SK-N-SH (cell line): ENCODE data around the gene TFCP2L1. TPM values are rescaled to one million over a fixed set of nuclear protein-coding genes. Genes with fewer than 3 reads are reported as not detected.

Experiments used
- CTCF ChIA-PET: fragments of 300-600, 350-600 bp; formaldehyde crosslinking; extraction: SDS; loops from one replicate; lab custom pipeline; 2021; lab: Yijun Ruan, JAX
- POLR2A ChIA-PET: fragments of 350-600 bp; sonication (Branson Sonifier 250); formaldehyde crosslinking; extraction: SDS; loops from one replicate; lab custom pipeline; 2020; ENCODE audit warnings: antibody characterized with exemption, inconsistent platforms; lab: Yijun Ruan, JAX
- DNase-seq: peaks from one replicate; pipeline ENCODE4 v3.0.0; 2012
- H2AFZ ChIP-seq: fragments of 200-600 bp; sonication (generic); 2 replicates; pipeline ENCODE4 v1.8.1; 2016; ENCODE audit warnings: antibody characterized with exemption, mild to moderate bottlenecking, low read depth
- H3F3A ChIP-seq: fragments of 200-600 bp; sonication (generic); replicated peaks from 2 replicates; pipeline ENCODE3; 2016; ENCODE audit warnings: antibody characterized with exemption, mild to moderate bottlenecking; ENCODE audit not compliant: insufficient read depth
- H3K27ac ChIP-seq, 2 experiments: fragments of 200-500 bp in 1 of 2; fragments of 200-600 bp in 1 of 2; sonication (Bioruptor generic) in 1 of 2; sonication (generic), shearing (Covaris generic) in 1 of 2; 2 replicates each; pipeline versions ENCODE4 v1.5.1 to v1.6.1; 2014 to 2016; ENCODE audit warnings: low read depth in 2 of 2, inconsistent platforms in 1 of 2, low read length in 1 of 2, mild to moderate bottlenecking in 1 of 2, mixed read lengths in 1 of 2
- H3K27me3 ChIP-seq: fragments of 200-600 bp; sonication (generic), shearing (Covaris generic); 2 replicates; pipeline ENCODE4 v1.6.1; 2016; ENCODE audit warnings: mixed run types; ENCODE audit not compliant: insufficient read depth
- H3K36me3 ChIP-seq, 2 experiments: fragments of 200-500 bp in 1 of 2; fragments of 200-600 bp in 1 of 2; sonication (Bioruptor generic) in 1 of 2; sonication (generic) in 1 of 2; replicated peaks in 1 of 2; 2 replicates each; pipeline versions ENCODE3 to v1.5.1; 2014 to 2016; ENCODE audit warnings: low read length in 1 of 2, mild to moderate bottlenecking in 1 of 2; ENCODE audit not compliant: insufficient read depth in 2 of 2, control insufficient read depth in 1 of 2
- H3K4me1 ChIP-seq, 2 experiments: fragments of 200-500 bp in 1 of 2; fragments of 200-600 bp in 1 of 2; sonication (Bioruptor generic) in 1 of 2; sonication (generic), shearing (Covaris generic) in 1 of 2; 2 replicates each; pipeline versions ENCODE4 v1.5.1 to v1.6.1; 2014 to 2016; ENCODE audit warnings: low read depth in 1 of 2, low read length in 1 of 2, mixed run types in 1 of 2; ENCODE audit not compliant: insufficient read depth in 2 of 2, control insufficient read depth in 1 of 2
- H3K4me2 ChIP-seq: fragments of 200-600 bp; sonication (generic), shearing (Covaris generic); 2 replicates; pipeline ENCODE4 v1.6.1; 2017; ENCODE audit warnings: mixed run types
- H3K4me3 ChIP-seq, 2 experiments: fragments of 200-500 bp in 1 of 2; fragments of 200-600 bp in 1 of 2; sonication (Bioruptor generic) in 1 of 2; sonication (generic), shearing (Covaris generic) in 1 of 2; 2 replicates each; pipeline versions ENCODE4 v1.5.1 to v1.8.1; 2014 to 2016; ENCODE audit warnings: low read depth in 2 of 2, inconsistent platforms in 1 of 2, low read length in 1 of 2, mild to moderate bottlenecking in 1 of 2, mixed read lengths in 1 of 2, moderate library complexity in 1 of 2
- H3K79me2 ChIP-seq: fragments of 200-600 bp; sonication (generic); 2 replicates; pipeline ENCODE4 v1.8.1; 2017; ENCODE audit warnings: mild to moderate bottlenecking; ENCODE audit not compliant: insufficient read depth
- H3K9ac ChIP-seq: fragments of 200-600 bp; sonication (generic); 2 replicates; pipeline ENCODE4 v1.6.1; 2017; ENCODE audit warnings: mixed run types
- H3K9me2 ChIP-seq: fragments of 200-600 bp; sonication (generic); 2 replicates; pipeline ENCODE4 v1.6.1; 2017; ENCODE audit warnings: mixed run types
- H3K9me3 ChIP-seq: fragments of 200-600 bp; sonication (generic); 2 replicates; pipeline ENCODE4 v1.6.1; 2017; ENCODE audit warnings: mixed run types, mild to moderate bottlenecking, moderate library complexity
- H4K20me1 ChIP-seq: fragments of 200-600 bp; sonication (generic); 2 replicates; pipeline ENCODE4 v1.6.1; 2017; ENCODE audit warnings: mild to moderate bottlenecking, mixed run types; ENCODE audit not compliant: insufficient read depth
- CHD2 ChIP-seq: fragments of 150-350 bp; IDR thresholded peaks from 2 replicates; pipeline ENCODE4 v1.6.1; 2018; ENCODE audit warnings: low read length; ENCODE audit not compliant: partially characterized antibody
- CTCF ChIP-seq: fragments of 200-600 bp; sonication (generic); IDR thresholded peaks from 2 replicates; pipeline ENCODE4 v1.6.1; 2017; ENCODE audit warnings: antibody characterized with exemption, mild to moderate bottlenecking, moderate library complexity
- EZH2phosphoT487 ChIP-seq: fragments of 200-600 bp; sonication (generic); IDR thresholded peaks from 2 replicates; pipeline ENCODE4 v1.6.1; 2017; ENCODE audit warnings: low read depth, mixed run types, mild to moderate bottlenecking, antibody characterized with exemption, moderate library complexity, borderline replicate concordance
- FOSL2 ChIP-seq: IDR thresholded peaks from 2 replicates; pipeline ENCODE4 v1.4.0; 2012; ENCODE audit warnings: low read depth, mild to moderate bottlenecking, moderate library complexity, borderline replicate concordance
- FOXJ3 ChIP-seq: sonication (generic); formaldehyde crosslinking; IDR thresholded peaks from 2 replicates; pipeline ENCODE4 v1.5.1; 2020; ENCODE audit warnings: mild to moderate bottlenecking, missing genetic modification reagents
- MEF2A ChIP-seq: IDR thresholded peaks from 2 replicates; pipeline ENCODE4 v1.4.0; 2012; ENCODE audit warnings: low read depth, borderline replicate concordance
- RFX5 ChIP-seq: IDR thresholded peaks from 2 replicates; pipeline ENCODE4 v1.6.1; 2012; ENCODE audit warnings: mild to moderate bottlenecking, improper control_type of control experiment, low read length
- RXRA ChIP-seq: IDR thresholded peaks from 2 replicates; pipeline ENCODE4 v1.4.0; 2012; ENCODE audit warnings: low read depth, mild to moderate bottlenecking, borderline replicate concordance
- SIN3A ChIP-seq: IDR thresholded peaks from 2 replicates; pipeline ENCODE4 v1.6.1; 2012; ENCODE audit warnings: low read depth, mild to moderate bottlenecking, low read length, moderate library complexity, borderline replicate concordance
- SMC3 ChIP-seq: IDR thresholded peaks from 2 replicates; pipeline ENCODE4 v1.6.1; 2012; ENCODE audit warnings: low read depth, low read length, improper control_type of control experiment
- TEAD4 ChIP-seq: IDR thresholded peaks from 2 replicates; pipeline ENCODE4 v1.4.0; 2012; ENCODE audit warnings: mild to moderate bottlenecking, borderline replicate concordance; ENCODE audit not compliant: insufficient read depth
- USF1 ChIP-seq: IDR thresholded peaks from 2 replicates; pipeline ENCODE4 v1.4.0; 2012; ENCODE audit warnings: low read depth, borderline replicate concordance
- WGBS: methylation state at CpG from one replicate; pipeline ENCODE4 v1.1.6; 2017; ENCODE audit warnings: low lambda C conversion rate; 5-methylcytosine and 5-hydroxymethylcytosine counted together
- polyA plus RNA-seq, 3 experiments: library from polyadenylated mRNA; depleted of rRNA; stranded (reverse); fragments of >200 nt; gene quantifications; 2 replicates each; pipeline ENCODE4 v1.2.3, GENCODE V29; 2012
- TF ChIP-seq, protein P1 (sequence below): IDR thresholded peaks from 2 replicates; pipeline ENCODE4; 2012

Gene TFCP2L1
- polyA plus RNA-seq, 1 of the 3 experiments (the other 2 are of a cell fraction): not detected

DNA sequence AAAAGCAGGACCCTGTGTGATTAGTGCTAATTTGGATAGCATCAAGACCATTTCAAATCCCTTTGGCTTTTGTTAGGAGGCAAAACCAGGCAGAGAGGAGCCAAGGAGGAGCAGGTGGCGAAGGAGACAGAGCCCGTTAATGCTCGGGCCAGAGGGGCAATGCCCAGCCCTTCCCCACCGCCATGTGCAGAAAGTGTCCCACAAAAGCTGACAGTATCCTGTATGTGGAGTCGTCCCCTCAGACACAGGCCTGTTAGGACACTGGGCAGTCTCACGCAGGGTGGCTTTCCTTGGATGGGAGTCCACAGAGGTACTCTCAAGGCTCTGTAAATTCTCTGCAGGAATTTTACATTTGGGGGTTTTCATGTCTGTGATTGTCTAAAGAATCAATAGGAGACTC, 44.8 kb upstream of the TFCP2L1 start (continued):
- no peak for TF ChIP-seq SIN3A
- no peak for TF ChIP-seq SMC3
- TF ChIP-seq CTCF: no peak
- no peak for TF ChIP-seq TEAD4
- TF ChIP-seq, protein P1, sequence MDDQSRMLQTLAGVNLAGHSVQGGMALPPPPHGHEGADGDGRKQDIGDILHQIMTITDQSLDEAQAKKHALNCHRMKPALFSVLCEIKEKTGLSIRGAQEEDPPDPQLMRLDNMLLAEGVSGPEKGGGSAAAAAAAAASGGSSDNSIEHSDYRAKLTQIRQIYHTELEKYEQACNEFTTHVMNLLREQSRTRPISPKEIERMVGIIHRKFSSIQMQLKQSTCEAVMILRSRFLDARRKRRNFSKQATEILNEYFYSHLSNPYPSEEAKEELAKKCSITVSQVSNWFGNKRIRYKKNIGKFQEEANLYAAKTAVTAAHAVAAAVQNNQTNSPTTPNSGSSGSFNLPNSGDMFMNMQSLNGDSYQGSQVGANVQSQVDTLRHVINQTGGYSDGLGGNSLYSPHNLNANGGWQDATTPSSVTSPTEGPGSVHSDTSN: no peak
- TF ChIP-seq RXRA: no peak
- no peak for TF ChIP-seq USF1
- no peak for TF ChIP-seq CHD2

DNA sequence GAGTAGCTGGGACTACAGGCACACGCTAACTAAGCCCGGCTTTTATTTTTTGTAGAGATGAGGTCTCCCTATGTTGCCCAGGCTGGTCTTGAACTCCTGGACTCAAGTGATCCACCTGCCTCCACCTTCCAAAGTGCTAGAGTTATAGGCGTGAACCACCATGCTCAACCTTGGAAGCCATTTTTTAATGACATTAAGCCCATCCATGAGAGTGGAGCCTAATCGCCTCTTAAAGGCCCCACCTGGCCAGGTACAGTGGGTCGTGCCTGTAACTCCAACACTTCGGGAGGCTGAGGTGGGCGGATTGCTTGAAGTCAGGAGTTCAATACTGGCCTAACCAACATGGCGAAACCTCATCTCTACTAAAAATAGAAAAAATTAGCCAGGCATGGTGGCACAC, 41.6 kb upstream of the TFCP2L1 start:
- Histone ChIP-seq H3K36me3 (no peaks in the 10 kb centered on the region), H3K79me2 (no peaks in the 10 kb centered on the region), H3K4me1 (no peaks in the 10 kb centered on the region), H3F3A (no peaks in the 10 kb centered on the region), H4K20me1 (no peaks in the 10 kb centered on the region), H3K4me3 (no peak overlapping the region), H2AFZ (no peak overlapping the region), H3K4me2 (no peak overlapping the region), H3K9me2 (no peaks in the 10 kb centered on the region), H3K9me3 (no peaks in the 10 kb centered on the region), H3K27ac (no peak overlapping the region), H3K27me3 (no peaks in the 10 kb centered on the region), H3K9ac (no peak overlapping the region)
- no peak for TF ChIP-seq RXRA
- TF ChIP-seq FOSL2: no peak
- TF ChIP-seq RFX5: no peak
- no peak for TF ChIP-seq CTCF
- TF ChIP-seq EZH2phosphoT487: no peak
- no peak for TF ChIP-seq USF1
- no peak for TF ChIP-seq SMC3
- TF ChIP-seq MEF2A: no peak
- TF ChIP-seq FOXJ3 (CRISPR knock-in tag): no peak
- 65% methylated on average over 8 of the region's 8 CpGs for WGBS
- no peak for DNase-seq
- ChIA-PET CTCF (interaction anchor here (0.6 kb wide), 1 partner anchor 30 kb away, joined by 3 read pairs; no protein-coding TSS in a partner anchor), POLR2A (no interaction called here)
